Epithelial cell of proximal tubule (primary cell): Measurements from ENCODE around the gene B3GLCT. TPM values are rescaled to one million over a fixed set of nuclear protein-coding genes. Genes with fewer than 3 reads are reported as not detected.

Source experiments
- DNase-seq: peaks from one replicate; pipeline ENCODE4 v3.0.0-alpha.2; 2011; ENCODE audit warnings: low read depth
- H3K4me3 ChIP-seq: 2 replicates; pipeline ENCODE4 v1.5.1; 2011; ENCODE audit warnings: low read depth, mild to moderate bottlenecking, low read length
- CTCF ChIP-seq: conservative IDR thresholded peaks from 2 replicates; pipeline ENCODE4 v1.5.1; 2012; ENCODE audit warnings: low read depth, mild to moderate bottlenecking, low read length
- total RNA-seq: library from RNA; depleted of rRNA; stranded (reverse); fragments of >200 nt; gene quantifications from 2 replicates; pipeline ENCODE4 v1.2.3, GENCODE V29; 2015

B3GLCT gene
- total RNA-seq, 1 donor from 2014 or later = 5.8 TPM

GRCh38 chr13:31352467-31352866 is 152.7 kb downstream of the B3GLCT start:
- DNase-seq = no peak
- no peak for TF ChIP-seq CTCF
- H3K4me3 ChIP-seq = no peak overlapping the region

DNA sequence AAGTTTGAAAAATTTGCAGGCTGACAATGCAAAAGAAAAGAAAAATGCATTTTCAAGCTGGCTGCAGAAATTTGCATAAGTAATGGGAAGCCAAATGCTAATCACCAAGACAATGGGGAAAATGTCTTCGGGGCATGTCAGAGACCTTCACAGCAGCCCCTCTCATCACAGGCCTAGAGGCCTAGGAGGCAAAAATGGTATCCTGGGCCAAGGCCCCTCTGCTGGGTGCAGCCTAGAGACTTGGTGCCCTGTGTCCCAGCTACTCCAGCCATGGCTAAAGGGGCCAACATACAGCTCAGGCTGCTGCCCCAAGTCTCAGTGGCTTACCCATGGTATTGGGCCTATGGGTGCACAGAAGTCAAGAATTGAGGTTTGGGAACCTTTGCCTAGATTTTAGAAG is 155.2 kb downstream of the B3GLCT start:
- H3K4me3 ChIP-seq = no peak overlapping the region
- no peak for TF ChIP-seq CTCF
- no peak for DNase-seq

GRCh38 chr13:31356991-31357390 is 157.2 kb downstream of the B3GLCT start:
- no peak for TF ChIP-seq CTCF
- no peak for DNase-seq
- no peak overlapping the region for H3K4me3 ChIP-seq

- no peak for TF ChIP-seq CTCF
- H3K4me3 ChIP-seq = no peak overlapping the region
- DNase-seq = no peak
These were observed 157.8 kb downstream of the B3GLCT start for GRCh38 chr13:31357581-31357980.

GRCh38 chr13:31361673-31362072 is 161.9 kb downstream of the B3GLCT start:
- H3K4me3 ChIP-seq = no peak overlapping the region
- DNase-seq = no peak
- no peak for TF ChIP-seq CTCF

- H3K4me3 ChIP-seq = no peak overlapping the region
- DNase-seq = no peak
- no peak for TF ChIP-seq CTCF
These were observed 165.9 kb downstream of the B3GLCT start for GRCh38 chr13:31365630-31366029.

DNA sequence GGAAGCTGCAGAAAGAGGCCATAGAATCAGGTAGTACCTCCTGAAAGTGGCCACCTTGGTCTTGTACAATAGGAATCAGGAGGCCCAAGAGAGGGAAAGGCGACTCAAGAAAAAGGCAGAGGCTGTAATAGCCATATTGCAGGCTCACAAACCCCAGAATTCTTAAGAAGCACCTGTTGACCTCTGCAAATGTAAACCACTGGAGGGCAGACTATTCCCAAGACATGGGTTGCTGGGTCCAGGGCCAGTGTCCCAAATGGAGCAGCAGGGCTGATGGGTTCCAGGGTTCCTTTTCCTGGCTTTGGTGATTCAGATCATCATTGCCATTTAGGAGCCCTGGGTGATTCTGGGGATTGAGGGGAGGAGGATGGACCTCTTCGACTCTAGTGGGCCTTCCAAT is 167.6 kb downstream of the B3GLCT start:
- DNase-seq = no peak
- no peak for TF ChIP-seq CTCF
- H3K4me3 ChIP-seq = no peak overlapping the region
